22Rv1 (cell line): Measurements from ENCODE around the gene FAM180B.

Experiments used
- H3K27ac ChIP-seq: fragments of 450-650 bp; 2 replicates; pipeline ENCODE4 v1.5.1; 2017
- ZFX ChIP-seq: fragments of 450-650 bp; IDR thresholded peaks from 2 replicates; pipeline ENCODE4 v1.6.1; 2017; ENCODE audit warnings: antibody characterized with exemption, borderline replicate concordance
- TF ChIP-seq, protein P1 (sequence below): fragments of 450-650 bp; IDR thresholded peaks from 2 replicates; pipeline ENCODE4 v1.5.1; 2017; ENCODE audit warnings: mild to moderate bottlenecking

FAM180B gene

GRCh38 chr11:47583844-47584243 is 2.6 kb upstream of the FAM180B start:
- TF ChIP-seq, protein P1, sequence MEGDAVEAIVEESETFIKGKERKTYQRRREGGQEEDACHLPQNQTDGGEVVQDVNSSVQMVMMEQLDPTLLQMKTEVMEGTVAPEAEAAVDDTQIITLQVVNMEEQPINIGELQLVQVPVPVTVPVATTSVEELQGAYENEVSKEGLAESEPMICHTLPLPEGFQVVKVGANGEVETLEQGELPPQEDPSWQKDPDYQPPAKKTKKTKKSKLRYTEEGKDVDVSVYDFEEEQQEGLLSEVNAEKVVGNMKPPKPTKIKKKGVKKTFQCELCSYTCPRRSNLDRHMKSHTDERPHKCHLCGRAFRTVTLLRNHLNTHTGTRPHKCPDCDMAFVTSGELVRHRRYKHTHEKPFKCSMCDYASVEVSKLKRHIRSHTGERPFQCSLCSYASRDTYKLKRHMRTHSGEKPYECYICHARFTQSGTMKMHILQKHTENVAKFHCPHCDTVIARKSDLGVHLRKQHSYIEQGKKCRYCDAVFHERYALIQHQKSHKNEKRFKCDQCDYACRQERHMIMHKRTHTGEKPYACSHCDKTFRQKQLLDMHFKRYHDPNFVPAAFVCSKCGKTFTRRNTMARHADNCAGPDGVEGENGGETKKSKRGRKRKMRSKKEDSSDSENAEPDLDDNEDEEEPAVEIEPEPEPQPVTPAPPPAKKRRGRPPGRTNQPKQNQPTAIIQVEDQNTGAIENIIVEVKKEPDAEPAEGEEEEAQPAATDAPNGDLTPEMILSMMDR = no peak
- TF ChIP-seq ZFX = no peak
- no peak overlapping the region for H3K27ac ChIP-seq

GRCh38 chr11:47587039-47587716 is 700 bp downstream of the FAM180B start:
- no peak overlapping the region for H3K27ac ChIP-seq
- TF ChIP-seq, protein P1 = no peak
- TF ChIP-seq ZFX = no peak

GRCh38 chr11:47587723-47588326 is 1.3 kb downstream of the FAM180B start:
- H3K27ac ChIP-seq = no peak overlapping the region
- TF ChIP-seq ZFX = no peak
- TF ChIP-seq, protein P1 = no peak

- H3K27ac ChIP-seq = no peak overlapping the region
Observed at GRCh38 chr11:47589118-47589517, 2.6 kb downstream of the FAM180B start.

GRCh38 chr11:47589584-47589976 is 3.1 kb downstream of the FAM180B start:
- no peak overlapping the region for H3K27ac ChIP-seq
- TF ChIP-seq, protein P1 = no peak

More at GRCh38 chr11:47589118-47589517, 2.6 kb downstream of the FAM180B start:
- TF ChIP-seq, protein P1 = no peak
- no peak for TF ChIP-seq ZFX

- TF ChIP-seq, protein P1 = no peak
- TF ChIP-seq ZFX = no peak
- H3K27ac ChIP-seq = no peak overlapping the region
Observed at GRCh38 chr11:47589977-47590861, 3.7 kb downstream of the FAM180B start.

- no peak overlapping the region for H3K27ac ChIP-seq
- TF ChIP-seq, protein P1 = no peak
- TF ChIP-seq ZFX = no peak
Observed at GRCh38 chr11:47591764-47592163, 5.3 kb downstream of the FAM180B start.
